HG03097 (cell line): Measurements from ENCODE around the gene CHMP2A.
"Not testable (repeated sequence)": the region's sequence is repeated elsewhere in the genome, so short reads cannot be mapped to it uniquely, and the experiment has no call there.

Source experiments
- ATAC-seq: cut with Tn5 transposase; IDR thresholded peaks from one replicate; pipeline ENCODE4 v1.9.1; 2021; ENCODE audit not compliant: unreplicated experiment, low FRiP score

The CHMP2A gene

DNA sequence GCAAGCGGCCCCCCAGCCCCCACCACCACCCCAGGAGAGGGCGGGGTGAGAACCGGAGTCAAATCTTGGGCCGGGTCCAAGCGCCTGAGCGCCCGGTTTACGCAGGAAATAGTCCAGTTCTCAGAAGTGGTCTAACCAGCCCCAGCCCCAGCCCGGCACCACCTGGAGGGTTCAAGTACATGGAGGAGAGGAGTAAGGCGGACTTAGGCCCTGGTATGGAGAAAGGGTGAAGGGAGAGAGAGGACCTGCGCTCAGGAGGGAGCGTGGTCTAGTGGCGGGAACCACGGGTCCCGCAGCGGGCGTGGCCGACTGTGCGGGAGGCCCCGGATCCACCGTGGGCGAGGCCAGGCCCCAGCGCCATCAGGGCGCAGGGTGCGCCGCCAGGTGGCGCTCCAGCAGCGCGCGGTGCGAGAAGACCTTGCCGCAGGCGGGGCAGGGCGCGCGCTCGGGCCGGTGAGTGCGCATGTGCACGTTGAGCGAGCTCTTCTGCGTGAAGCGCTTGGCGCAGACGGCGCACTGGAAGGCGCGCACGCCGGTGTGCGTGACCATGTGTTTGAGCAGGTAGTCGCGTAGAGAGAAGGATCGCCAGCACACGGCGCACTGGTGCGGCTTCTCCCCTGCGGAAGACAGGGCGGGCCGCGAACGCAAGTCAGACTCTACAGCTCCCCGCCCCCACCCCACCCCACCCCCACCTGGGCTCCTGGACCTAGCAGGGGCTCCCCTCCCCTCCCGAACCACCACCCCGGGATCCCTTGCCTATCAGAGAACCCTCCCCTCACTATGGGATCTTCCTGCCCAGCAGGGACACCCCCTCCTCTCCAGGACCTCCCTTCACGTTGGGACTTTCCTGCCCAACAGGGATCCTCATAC is 41.0 kb downstream of the CHMP2A start:
- peak; percentile 69 for ATAC-seq

- no peak for ATAC-seq
These were observed 41.7 kb downstream of the CHMP2A start for GRCh38 chr19:58513213-58513693.

DNA sequence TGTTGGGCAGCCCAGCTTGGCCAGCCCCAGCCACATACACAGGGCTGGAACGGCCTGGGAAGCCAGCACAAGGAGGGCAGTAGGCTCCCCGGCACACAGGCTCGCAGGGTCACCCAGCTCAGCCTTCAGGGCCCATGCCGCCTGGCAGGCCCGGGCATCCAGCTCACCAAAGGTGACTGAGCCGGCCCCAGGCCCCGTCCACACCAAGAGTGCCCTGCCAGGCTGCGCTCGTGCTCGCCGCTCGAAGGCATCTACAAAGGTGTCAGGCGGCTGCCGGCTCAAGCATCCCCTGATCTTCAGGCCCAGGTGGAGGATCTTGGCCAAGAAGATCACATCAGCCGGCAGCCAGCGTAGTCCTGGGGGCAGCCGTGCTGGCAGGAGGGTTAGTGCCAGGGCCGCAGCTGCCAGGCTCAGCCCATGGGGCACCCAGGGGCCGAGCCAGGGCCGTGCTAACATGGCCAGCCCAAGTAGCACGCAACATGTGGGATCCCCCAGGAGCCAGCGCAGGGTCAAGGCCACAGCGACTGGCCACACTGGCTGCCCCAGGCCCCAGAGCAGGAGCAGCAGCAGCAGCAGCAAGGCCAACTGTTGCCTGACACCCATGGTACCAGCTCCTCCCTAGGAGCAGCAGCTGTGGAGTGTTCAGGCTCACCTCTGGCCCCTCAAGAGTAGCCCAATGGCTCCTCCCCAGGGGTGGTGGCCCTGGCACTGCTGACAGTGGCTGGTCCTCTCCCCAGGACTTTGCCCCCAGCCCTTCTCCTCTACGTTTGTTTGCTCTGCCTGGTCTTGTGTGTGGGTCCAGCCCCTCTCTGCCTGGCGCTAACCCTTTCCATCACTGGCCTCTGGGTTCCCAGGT is 43.3 kb downstream of the CHMP2A start, which contains the start of gene SLC27A5:
TSS of gene SLC27A5 (minus strand) at position 640 of the 856 bp plus-strand sequence. CDS start at position 603, 37 bp downstream.
- no peak for ATAC-seq

DNA sequence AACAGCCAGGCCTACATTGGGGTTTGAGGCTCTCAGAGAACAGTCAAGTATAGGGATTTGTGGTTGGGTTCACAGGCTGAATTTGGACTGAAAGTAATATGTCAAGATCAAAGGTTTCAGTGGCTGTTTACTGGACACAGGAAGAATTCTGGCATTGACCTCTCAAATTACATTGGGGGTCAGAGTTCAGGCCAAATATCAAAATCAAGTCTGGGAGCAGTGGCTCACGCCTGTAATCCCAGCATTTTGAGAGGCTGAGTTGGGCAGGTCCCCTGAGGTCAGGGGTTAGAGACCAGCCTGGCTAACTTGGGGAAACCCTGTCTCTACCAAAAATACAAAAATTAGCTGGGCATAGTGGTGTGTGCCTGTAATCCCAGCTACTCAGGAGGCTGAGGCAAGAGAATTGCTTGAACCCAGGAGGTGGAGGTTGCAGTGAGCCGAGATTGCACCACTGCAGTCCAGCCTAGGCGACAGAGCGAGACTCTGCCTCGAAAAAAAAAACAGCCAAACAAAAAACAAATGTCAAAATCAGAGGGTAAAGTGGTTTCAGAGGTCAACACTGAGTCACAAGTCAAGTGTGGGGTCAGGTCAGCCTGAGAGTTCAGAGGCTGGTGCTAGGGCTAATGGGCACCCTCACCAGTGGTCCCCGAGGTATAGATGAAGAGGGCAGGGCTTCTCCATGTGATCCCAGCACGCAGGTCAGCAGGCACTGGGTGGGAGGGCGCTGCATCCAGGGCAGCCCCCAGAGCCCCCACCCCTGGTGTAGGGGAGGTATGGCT is 44.6 kb downstream of the CHMP2A start:
- no peak for ATAC-seq

DNA sequence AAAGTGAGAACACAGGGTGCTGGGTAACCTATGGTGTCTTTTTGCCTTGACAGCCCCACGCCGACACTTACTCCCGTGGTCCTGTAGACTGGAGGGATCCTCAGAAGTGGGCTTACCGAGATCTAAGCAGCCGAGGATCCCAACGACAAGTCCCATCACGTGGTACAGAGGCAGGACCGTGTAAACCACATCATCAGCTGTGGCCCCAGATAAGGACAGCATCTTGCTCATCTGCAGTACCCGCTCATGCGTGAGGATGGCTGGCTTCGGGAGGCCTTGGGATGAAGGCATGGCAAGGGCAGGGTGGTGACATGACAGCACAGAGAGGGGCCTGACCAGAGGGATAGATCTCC is 45.2 kb downstream of the CHMP2A start:
- ATAC-seq: no peak

DNA sequence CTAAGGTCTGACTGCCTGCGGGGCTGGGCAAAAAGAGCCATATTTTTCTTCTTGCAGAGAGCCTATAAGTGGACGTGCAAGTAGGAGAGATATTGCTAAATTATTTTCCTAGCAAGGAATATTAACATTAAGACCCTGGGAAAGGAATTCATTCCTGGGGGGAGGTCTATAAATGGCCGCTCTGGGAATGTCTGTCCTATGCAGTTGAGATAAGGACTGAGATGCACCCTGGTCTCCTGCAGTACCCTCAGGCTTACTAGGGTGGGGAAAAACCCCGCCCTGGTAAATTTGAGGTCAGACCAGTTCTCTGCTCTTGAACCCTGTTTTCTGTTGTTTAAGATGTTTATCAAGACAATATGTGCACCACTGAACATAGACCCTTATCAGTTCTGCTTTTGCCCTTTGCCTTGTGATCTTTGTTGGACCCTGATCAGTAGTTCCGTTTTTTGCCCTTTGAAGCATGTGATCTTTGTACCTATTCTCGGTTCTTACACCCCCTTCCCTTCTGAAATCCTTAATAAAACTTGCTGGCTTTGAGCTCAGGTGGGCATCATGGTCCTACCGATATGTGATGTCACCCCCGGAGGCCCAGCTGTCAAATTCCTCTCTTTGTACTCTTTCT is 47.2 kb downstream of the CHMP2A start:
- not testable (repeated sequence) for ATAC-seq
